HG03432 (cell line): Measurements from ENCODE around the gene KCNJ4.
"Not testable (repeated sequence)": the region's sequence is repeated elsewhere in the genome, so short reads cannot be mapped to it uniquely, and the experiment has no call there.

Experiments used
- ATAC-seq: cut with Tn5 transposase; IDR thresholded peaks from one replicate; pipeline ENCODE4 v1.9.1; 2021; ENCODE audit warnings: mild to moderate bottlenecking, moderate library complexity; ENCODE audit not compliant: unreplicated experiment

Gene KCNJ4

DNA sequence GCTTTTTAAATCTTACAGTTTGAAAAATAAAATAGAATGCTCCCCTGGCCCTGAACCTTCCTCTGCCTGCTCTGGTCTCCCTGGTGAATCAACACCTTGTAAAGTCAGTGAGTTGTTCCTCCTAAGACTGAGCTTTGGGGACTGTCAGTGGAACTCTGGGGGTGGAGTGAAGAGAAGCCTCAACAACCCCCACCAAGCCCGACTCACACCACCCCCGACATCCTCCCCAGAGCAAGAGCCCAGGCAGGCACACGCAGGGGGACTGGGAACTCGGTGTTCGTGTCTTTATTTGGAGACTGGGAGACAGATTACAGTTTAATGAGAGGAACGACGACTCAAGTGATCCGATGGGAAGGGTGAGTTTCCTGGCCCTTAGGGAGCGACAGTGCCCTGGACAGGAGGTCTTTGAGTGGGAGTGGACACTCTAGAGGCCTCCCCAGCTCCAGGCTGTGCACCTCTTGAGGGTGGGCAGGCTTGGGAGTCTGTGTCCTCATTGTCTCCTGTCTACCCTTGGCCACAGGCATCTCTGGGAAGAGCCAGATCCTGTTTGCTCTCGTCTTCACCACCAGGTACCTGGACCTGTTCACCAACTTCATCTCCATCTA, 19.1 kb upstream of the KCNJ4 start:
- ATAC-seq: no peak

DNA sequence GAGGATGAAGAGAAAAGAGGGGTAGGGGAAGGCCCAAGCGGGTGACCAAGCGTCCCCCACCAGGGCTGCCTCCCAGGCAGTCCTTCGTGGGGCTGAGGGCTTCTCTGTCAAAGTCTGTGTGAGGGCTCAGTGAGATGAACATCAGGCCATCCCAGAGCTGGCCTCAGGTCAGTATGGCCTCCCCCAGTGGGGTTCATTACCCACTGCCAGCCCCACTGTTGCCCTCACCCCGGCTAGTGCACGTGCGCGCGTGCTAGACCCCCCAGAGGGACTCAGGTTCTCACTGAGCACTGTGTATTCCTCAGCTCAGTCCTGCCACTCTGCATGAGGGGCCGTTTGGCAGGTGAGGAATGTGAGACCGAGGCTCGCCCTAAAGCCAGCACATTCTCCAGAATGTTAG, 16.2 kb upstream of the KCNJ4 start:
- no peak for ATAC-seq

DNA sequence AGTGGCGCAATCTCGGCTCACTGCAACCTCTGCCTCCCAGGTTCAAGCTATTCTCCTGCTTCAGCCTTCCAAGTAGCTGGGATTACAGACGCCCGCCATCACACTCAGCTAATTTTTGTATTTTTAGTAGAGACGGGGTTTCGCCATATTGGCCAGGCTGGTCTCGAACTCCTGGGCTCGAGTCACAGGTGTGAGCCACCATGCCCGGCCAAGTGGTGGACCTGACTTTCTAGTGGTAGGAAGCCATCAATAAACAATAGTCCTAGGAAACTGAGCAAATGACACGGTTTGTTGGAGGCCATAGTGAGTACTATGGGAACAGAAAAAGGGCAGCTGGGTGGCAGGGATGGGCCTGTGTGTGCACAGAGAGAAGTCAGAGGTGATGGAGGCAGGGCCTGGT, 15.2 kb upstream of the KCNJ4 start:
- ATAC-seq: not testable (repeated sequence)

DNA sequence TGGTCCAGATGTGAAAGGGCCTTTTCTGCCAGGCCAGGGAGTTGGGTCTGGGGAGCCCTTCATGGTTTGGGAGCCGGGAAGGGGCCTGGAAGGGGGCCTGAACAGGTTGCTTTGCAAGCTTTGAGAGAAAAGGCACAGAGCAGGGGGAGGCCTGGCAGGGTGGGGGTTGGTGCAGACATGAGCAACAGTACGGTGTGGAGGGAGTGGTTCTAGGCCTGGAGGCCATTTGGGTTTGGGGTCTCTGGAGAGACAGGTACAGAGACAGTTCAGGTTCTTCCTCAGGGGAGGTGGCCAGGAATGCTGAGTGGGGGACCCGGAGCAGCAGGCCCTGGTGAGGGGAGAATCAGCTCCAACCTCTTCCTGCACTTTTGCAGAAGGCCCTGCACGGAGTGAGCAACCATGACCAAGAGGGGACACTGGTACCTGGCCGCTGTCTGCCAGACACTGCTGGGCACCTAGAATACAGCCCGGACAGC, 14.3 kb upstream of the KCNJ4 start:
- ATAC-seq: no peak

DNA sequence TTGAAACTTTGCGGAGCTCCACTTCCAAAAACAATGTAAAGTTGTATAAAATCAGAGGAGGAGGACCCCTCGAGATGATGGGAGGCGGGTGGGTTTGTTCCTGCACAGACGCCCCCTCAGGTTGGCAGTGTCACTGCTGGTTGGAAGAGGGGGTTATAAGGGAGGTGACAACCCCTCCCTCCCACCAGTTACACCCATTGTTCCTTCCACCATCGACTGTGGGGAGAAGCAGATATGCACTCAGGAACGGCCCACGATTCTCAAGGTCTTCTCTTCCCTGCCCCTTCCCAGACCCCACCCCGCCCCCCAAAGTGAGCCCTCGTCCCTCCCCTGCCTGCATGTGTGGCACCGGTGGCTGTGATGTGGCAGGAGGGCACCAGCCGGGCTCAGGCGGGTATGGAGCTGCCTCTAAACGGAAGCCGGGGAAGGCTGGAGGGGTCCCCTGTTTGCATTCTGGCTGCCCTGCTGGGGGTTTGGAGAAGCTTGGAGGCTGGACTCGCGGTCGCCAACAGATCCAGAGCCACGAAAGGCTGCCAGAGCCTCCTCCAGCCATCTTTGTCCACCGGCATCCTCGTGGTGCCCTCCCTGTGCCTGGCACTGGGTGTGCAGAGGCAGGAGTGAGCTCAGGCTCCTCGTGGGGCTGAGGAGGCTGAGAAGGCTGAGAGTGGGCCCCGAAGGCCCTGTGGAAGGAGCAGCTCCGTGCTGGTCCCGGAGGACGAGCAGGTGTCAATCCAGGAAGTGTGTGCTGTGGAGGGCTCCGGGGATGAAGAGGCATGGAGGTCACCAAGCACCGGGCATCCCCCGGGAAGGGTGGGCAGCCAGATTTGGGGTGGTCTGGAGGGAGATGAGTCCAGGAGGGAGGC, 13.7 kb upstream of the KCNJ4 start:
- ATAC-seq: no peak

DNA sequence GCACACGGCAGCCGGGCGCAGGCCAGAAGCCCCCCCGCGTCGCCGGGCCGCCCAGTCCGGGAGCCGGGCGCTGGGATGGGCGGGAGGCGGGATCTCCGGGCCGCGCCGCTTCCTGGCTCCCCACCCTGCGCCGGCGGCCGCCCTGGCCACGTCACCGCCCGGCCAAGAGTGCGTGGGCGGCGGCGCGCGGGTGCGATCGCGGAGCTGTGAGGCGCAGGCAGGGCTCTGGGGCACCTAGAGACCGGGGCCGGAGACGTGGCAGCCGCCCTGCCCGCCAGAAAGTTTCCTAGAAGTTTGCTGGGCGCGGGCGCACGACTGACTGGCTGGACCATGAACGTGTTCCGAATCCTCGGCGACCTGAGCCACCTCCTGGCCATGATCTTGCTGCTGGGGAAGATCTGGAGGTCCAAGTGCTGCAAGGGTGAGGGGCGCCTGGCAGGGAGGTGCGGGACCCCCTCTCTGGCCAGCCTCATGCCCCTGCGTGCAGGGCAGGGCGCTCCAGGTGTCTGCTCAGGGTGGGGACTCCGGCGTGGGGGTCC, 13.0 kb upstream of the KCNJ4 start, which contains the start of gene KDELR3:
TSS of gene KDELR3 (plus strand) at position 193 of the 539 bp plus-strand sequence. CDS start at position 331, 138 bp downstream.
- no peak for ATAC-seq

DNA sequence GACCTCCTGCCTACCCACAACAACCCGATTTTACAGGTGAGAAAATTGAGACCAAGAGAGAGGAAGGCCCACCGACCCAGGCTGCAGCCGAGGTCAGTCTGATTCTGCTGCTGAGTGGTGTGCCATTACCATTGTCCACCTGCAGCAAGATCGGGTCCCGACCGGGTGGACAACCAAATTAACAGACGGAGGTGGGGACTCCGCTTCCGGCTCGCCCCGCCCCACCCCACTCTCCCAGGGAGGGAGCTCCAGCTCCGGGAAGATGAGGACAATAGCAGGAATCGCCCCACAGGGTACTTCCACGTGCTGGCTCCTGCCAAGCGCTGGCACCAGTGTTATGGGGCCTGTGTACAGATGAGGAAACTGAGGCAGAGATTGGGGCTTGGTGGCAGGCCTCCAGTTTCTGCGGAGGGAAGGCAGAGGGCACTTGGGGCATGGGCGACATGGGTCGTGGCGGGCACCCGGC, 12.5 kb upstream of the KCNJ4 start:
- no peak for ATAC-seq

DNA sequence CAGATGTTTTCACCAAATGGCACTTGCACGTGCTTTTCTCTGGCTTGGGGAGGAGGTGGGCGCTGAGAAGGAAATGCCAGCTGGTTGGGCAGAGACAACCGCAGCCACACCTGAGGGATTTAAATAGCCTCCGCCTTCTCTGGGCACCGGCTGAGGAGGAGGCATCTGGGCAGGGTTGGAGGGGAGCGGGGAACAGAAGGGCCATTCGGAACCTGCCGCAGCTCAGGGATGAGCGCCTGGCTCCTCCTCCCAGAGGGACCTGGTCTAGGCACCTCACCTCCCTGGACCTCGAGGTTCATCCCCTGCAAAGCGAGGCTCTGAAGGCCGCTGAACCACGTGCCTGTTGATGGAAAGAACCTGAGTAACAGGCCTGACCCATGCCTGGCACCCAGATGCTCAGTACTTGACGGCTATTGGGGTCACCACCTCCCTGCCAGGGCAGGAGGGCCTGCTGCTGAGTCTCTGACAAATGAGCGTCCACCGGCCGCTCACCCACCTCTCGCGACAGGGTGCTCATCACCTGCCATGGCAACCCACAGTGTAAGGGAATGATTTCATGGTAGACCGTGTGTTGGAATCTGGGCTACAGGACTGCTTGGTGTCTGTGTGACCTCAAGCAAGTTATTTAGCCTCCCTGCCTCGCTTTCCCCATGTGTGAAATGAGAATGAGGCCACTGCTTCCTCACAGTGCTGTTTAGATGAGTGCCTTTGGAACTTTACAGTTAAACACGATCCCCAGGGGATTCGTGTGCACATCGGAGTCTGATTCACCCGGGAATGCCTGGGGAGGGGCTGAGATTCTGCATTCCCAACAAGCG, 10.9 kb upstream of the KCNJ4 start:
- ATAC-seq: no peak

DNA sequence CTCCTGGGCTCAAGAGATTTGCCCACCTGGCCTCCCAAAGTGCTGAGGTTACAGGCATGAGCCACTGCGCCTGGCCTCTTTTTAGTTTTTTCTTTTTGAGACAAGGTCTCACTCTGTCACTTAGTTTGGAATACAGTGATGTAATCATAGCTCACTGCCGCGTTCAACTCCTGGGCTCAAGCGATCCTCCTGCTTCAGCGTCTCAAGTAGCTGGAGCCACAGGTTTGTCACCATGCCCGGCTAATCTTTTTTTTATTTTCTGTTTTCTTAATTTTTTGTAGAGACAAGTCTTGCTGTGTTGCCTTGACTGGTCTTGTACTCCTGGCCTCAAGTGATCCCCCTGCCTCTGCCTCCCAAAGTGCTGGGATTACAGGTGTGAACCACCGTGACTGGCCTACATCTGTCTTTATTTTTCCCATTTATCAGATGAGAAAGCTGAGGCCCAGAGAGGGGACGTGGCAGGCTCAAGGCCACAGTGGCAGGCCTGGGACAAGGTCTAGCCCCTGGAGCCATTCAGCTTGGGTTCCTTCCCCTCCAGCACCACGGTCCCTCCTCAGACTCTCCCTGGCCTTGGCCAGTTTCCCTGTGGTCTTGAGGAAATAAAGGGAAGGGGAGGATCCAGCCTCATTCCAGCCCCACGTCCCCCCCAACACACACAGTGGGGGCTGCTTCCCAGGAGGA, 10.1 kb upstream of the KCNJ4 start:
- ATAC-seq: no peak

DNA sequence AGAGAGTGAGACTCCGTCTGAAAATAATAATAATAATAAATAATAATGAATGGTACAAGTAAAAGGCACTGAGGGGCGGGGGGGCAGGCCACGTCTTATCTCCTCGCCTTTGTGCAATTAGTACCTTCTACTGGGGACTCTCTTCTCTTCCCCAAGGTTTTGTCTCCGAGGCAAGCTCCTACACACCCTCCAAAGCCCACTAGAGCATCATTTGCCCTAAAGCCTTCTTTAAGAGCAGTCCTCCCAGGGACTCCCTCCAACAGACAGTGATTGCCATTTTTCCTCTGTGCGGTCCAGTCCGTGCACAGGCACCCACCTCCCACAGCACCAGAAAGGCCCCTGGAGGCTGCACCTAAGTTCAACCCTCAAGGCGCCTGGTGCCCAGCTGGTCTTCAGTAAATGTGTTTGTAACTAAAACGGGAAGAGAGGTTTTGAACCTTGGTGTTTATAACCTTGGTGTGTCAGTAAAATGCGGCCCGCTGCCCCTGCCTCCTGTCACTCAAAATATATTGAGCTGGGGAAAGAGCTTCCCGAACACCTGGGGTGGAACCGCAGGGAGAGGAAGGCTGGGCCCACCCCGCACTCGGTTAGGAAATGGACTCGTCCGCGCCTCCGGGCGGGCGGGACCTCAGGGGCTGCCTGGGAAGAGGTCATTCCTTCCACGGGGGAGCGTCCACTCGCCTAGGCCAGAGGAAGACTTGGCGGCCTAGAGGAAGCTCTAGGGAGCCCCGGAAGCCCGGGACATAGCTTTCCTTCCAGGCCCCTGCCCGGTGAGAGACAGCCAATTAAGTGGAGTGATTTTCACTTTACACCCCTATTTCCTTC, 8.2 kb upstream of the KCNJ4 start:
- ATAC-seq: no peak

DNA sequence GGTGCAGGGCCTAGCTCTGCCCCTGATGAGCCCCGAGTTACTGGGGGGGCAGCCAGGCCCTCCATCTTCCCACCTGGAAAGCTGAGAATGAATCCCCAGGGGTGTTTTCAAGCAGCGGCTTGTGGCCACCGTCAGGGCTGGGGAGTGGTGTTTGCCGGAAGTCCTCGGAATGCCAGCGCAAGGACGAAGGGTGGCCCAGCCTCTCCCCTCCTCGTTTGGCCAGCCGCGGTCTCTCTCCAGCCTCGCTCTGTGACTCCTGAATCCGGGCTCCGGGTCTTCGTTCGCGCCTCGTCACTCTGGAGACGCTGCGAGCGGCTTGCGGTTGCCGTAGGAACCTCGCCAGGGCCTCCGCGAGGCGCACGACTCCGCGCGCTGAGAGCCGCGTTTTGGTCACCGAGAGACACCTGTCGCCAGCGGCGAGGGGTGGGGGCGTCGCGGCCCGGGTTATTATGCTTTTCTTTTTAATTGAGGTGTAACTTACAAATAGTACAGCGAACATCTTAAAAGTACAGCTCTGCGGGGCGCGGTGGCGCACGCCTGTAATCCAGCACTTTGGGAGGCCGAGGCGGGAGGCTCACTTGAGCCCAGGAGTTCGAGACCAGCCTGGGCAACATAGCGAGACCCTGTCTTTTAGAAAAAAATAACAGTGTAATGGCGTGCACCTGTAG, 6.5 kb upstream of the KCNJ4 start:
- ATAC-seq: no peak

DNA sequence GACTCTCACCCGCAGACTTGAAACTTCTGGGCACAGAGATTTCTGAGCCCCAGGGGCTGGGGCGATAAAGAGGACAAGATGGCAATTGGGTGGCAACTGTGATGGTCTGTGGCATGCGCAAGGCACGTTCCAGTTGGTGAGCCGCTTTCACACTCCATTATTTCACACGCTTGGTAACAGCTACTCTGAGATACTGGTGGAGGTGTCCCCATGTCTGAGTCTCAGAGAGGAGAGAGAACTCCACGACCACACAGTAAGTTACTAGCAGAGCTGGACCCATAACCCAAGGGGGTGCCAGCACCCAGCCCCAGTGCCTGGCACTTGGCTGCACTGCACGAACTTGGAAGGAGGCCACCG, 6.0 kb upstream of the KCNJ4 start:
- no peak for ATAC-seq

DNA sequence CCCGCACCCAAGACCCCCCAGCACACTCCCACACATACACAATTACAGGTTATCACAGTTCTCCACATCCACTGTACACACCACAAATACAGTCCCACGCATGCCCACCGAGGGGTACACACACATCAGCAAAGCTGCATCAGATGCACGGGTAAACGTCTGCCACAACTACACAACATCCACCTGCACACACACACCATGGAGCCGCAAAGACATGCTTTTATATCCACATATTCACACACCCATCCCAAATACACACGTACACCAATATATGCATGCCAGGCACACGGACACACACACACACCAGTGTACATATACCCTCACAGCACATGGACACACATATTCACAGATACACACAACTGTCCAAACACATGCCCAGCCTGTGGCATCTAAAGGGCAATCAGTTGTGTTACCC, 5.4 kb upstream of the KCNJ4 start:
- ATAC-seq: no peak

DNA sequence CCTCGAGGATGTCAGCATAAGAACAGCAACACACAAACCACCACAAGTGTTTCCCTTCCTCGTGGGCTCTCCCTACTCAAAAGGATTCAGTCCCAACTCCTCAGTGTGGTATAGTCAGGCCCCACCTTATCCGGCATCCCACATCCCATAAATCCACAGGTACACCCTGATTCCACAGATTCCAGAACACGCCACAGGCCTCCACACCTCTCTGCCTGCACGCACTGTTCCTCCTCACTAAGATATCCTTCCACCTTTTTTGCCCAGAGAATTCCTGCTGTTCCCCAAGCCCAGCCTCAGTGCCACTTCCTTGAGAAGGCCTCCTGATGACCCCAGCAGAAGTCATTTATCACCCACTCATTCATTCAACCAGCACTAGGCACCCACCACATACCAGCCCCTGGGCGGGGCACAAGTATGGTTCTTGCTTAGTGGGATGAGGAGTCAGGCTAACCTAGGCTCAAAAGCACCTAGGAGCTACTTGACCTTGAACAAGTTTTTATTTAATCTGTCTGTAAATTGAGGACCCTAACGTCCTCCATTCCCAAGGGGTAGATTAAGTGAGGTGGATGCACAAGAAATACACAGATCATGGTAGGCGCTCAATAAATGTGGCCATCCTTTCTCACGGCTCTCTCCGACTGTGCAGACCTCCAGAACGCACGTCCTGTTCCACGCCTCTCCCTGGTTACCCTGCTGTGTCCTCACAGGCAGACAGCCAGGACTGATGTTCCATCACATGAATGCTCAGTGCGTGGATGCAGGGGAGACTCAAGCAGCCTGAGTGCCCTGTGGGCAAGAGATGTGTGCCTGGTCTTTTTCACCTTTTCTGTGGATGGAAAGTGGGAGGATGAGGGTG, 2.1 kb upstream of the KCNJ4 start:
- ATAC-seq: no peak

DNA sequence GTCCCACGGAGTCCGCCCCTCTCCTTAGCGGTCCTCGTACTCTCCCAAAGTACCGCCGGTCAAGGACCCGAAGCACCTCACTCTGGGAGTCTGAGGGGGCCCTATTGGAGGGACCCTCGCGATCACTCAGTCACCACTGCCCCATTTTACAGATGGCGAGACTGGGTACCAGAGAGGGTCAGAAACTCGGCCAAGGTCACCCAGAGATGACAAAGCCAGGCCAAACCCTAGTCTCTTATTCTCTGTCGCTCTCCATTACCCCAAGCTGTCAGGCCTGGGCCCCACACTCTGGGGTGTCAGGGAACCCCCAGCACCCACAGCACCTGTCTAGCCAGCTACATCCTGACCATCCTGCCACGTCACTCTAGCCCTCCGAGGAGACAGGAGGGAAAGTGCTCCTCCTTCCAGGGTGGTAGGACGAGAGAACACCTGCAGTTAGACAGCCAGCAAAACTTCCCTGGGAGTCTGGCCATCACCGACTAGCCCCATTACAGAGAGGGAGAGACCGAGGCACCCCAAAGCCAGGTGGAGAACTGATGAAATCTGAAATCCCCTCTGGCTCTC, 1.4 kb upstream of the KCNJ4 start:
- ATAC-seq: no peak

DNA sequence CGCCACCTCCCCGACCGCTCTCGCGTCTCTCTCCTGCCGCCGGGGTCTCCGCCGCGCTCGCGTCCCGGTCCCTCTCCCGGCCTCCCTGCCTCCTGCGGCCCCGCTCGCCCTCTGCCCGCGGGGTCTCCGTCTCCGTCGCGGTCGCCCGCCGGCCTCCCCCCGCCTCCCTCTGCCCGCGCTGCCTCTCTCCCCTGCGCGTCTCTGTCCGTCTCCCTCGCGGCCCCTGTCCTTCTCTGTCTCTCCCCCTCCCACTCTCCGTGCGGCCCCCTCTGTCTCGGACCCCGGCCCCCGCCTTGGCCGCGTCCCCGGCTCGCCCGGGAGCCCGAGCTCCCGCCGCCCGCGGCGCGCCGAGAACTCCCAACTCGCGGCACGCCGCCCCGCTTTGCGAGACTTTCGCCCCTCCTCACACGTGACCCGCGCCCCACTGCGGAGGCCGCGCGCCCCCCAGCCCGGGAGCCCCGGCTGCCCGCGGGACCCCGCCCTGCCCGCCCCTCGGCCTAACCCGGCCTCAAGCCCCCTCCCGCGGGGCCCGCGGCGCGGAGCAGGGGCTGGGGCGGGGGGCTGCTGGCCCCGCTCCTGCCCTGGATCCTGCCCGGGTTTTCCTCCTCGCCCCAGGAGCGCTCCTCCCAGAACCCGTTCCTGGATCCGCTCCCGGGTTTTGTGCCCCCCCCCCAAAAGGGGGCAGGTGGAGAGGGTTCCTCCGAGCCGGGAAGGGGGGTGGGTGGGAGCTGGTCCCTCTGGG, 702 bp upstream of the KCNJ4 start:
- ATAC-seq: no peak

DNA sequence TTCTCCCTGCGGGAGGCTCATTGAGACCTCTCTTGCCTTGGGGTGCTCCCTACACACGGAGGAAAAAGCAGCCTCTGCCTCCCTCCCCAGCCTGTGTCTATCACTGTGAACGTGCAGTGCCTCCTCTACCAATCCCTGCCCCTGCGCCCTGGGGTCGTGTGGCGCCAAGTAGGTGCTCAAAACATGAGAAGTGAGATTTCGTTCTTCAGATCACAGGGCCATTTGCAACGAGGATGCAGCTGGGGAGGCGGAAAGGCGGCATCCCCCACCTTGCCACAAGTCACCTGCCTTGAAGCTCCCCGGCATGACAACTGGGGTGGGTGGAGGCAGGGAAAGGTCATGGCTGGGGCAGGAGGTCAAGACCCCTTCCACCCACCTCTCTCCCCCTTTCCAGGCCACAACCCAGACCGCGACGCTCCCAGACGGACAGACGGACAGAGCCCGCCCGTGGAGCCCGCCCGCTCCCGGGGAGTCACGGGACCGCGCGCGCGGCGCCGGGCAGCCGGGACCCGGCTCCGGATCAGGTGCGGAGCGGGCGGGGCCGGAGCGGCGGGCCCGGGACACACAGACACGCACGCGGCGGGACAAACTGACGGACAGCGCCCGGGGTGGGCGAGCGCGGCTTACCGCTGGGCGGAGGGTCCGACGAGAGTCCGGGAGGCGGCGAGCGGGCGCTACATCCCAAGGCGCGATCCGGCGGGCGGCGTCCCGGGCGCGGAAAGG, 485 bp downstream of the KCNJ4 start:
- no peak for ATAC-seq
